ENCODE data around the gene PCDHGC5. TPM values are rescaled to one million over a fixed set of nuclear protein-coding genes. Genes with fewer than 3 reads are reported as not detected.
A peak's percentile ranks its signal among the peaks of the same experiment; 100 is the strongest.

The PCDHGC5 gene
- total and polyA plus RNA-seq, 2 experiments from 2014 or later, result 1.8 to 2.2 TPM

- in situ Hi-C loops (cut with MboI), result no loop called here
- 17 to 18% methylated on average over 6 of the region's 6 CpGs for WGBS, 2 experiments (ENCODE audit: low coverage in 1 of 2, low lambda C conversion rate in 2 of 2, missing lambda C conversion rate in 2 of 2)
- H3K36me3 ChIP-seq (ENCODE audit: low read depth), result 0 out of 2 replicates have a peak, but pooled peaks cover 3% of the 10 kb centered on the region
- H3K27ac ChIP-seq, result peak overlapping the region; percentile 94
- peak overlapping the region; percentile 69 for H3K4me3 ChIP-seq
- H4K20me1 ChIP-seq (ENCODE audit: insufficient read depth), result no peaks in the 10 kb centered on the region
- no peaks in the 10 kb centered on the region for H3K9me3 ChIP-seq (ENCODE audit: low read depth)
- H3K4me2 ChIP-seq (ENCODE audit: unreplicated experiment), result peak overlapping the region; percentile 81
- no peaks in the 10 kb centered on the region for H3K9me2 ChIP-seq (ENCODE audit: insufficient read depth)
- H3K4me1 ChIP-seq (ENCODE audit: insufficient read depth), result peaks cover 72% of the 10 kb centered on the region
- TF ChIP-seq EZH2 (IDR thresholded peaks at IDR 0.05; ENCODE audit: insufficient read depth, poor library complexity, severe bottlenecking), result no peak
- TF ChIP-seq EZH2phosphoT487 (IDR thresholded peaks at IDR 0.05; ENCODE audit: insufficient read depth, low read depth), result no peak
- H2AFZ ChIP-seq, result no peak overlapping the region
- DNase-seq, result peak; percentile 73
- peaks cover 8% of the 10 kb centered on the region; the same call in 1 of the 2 replicates for H3K79me2 ChIP-seq (ENCODE audit: insufficient read depth)
- no peaks in the 10 kb centered on the region for H3K27me3 ChIP-seq (replicated peaks; ENCODE audit: insufficient read depth)
- H3K9ac ChIP-seq, result peak overlapping the region; percentile 90
- peaks cover 50% of the 10 kb centered on the region for H3F3A ChIP-seq (ENCODE audit: insufficient read depth)
Measured at GRCh38 chr5:141514330-141515133, 25.7 kb downstream of the PCDHGC5 start.

GRCh38 chr5:141515141-141515540 is 26.3 kb downstream of the PCDHGC5 start:
- H3F3A ChIP-seq (ENCODE audit: insufficient read depth), result peaks cover 50% of the 10 kb centered on the region
- TF ChIP-seq EZH2phosphoT487 (IDR thresholded peaks at IDR 0.05; ENCODE audit: insufficient read depth, low read depth) (no peak), EZH2 (IDR thresholded peaks at IDR 0.05; ENCODE audit: insufficient read depth, poor library complexity, severe bottlenecking) (no peak)
- peak overlapping the region; percentile 94 for H3K27ac ChIP-seq
- no peaks in the 10 kb centered on the region for H4K20me1 ChIP-seq (ENCODE audit: insufficient read depth)
- H3K9ac ChIP-seq, result peak overlapping the region; percentile 90
- peaks cover 8% of the 10 kb centered on the region; the same call in 1 of the 2 replicates for H3K79me2 ChIP-seq (ENCODE audit: insufficient read depth)
- peak overlapping the region; percentile 81 for H3K4me2 ChIP-seq (ENCODE audit: unreplicated experiment)
- H3K4me3 ChIP-seq, result no peak overlapping the region
- H3K9me3 ChIP-seq (ENCODE audit: low read depth), result no peaks in the 10 kb centered on the region
- H3K36me3 ChIP-seq (ENCODE audit: low read depth), result 0 out of 2 replicates have a peak, but pooled peaks cover 3% of the 10 kb centered on the region
- H2AFZ ChIP-seq, result no peak overlapping the region
- no peak for DNase-seq
- H3K27me3 ChIP-seq (replicated peaks; ENCODE audit: insufficient read depth), result no peaks in the 10 kb centered on the region
- H3K9me2 ChIP-seq (ENCODE audit: insufficient read depth), result no peaks in the 10 kb centered on the region
- in situ Hi-C loops (cut with MboI), result no loop called here
- 95 to 96% methylated on average over 3 of the region's 3 CpGs for WGBS, 2 experiments (ENCODE audit: low coverage in 1 of 2, low lambda C conversion rate in 2 of 2, missing lambda C conversion rate in 2 of 2)
- peaks cover 73% of the 10 kb centered on the region for H3K4me1 ChIP-seq (ENCODE audit: insufficient read depth)

- no peak overlapping the region for H3K4me3 ChIP-seq
- no peaks in the 10 kb centered on the region for H3K27me3 ChIP-seq (replicated peaks; ENCODE audit: insufficient read depth)
- H3K9ac ChIP-seq, result peak overlapping the region; percentile 90
- 67 to 71% methylated on average over 4 of the region's 4 CpGs for WGBS, 2 experiments (ENCODE audit: low coverage in 1 of 2, low lambda C conversion rate in 2 of 2, missing lambda C conversion rate in 2 of 2)
- 0 out of 2 replicates have a peak, but pooled peaks cover 3% of the 10 kb centered on the region for H3K36me3 ChIP-seq (ENCODE audit: low read depth)
- in situ Hi-C loops (cut with MboI), result no loop called here
- DNase-seq, result no peak
- TF ChIP-seq EZH2phosphoT487 (IDR thresholded peaks at IDR 0.05; ENCODE audit: insufficient read depth, low read depth) (no peak), EZH2 (IDR thresholded peaks at IDR 0.05; ENCODE audit: insufficient read depth, poor library complexity, severe bottlenecking) (no peak)
- H3K9me2 ChIP-seq (ENCODE audit: insufficient read depth), result no peaks in the 10 kb centered on the region
- H3K4me1 ChIP-seq (ENCODE audit: insufficient read depth), result peaks cover 82% of the 10 kb centered on the region
- H3K79me2 ChIP-seq (ENCODE audit: insufficient read depth), result peaks cover 4% of the 10 kb centered on the region; the same call in 1 of the 2 replicates
- H3K4me2 ChIP-seq (ENCODE audit: unreplicated experiment), result no peak overlapping the region
- no peaks in the 10 kb centered on the region for H4K20me1 ChIP-seq (ENCODE audit: insufficient read depth)
- H3K9me3 ChIP-seq (ENCODE audit: low read depth), result no peaks in the 10 kb centered on the region
- H3K27ac ChIP-seq, result peak overlapping the region; percentile 94
- H3F3A ChIP-seq (ENCODE audit: insufficient read depth), result peaks cover 59% of the 10 kb centered on the region
- H2AFZ ChIP-seq, result no peak overlapping the region
Measured at GRCh38 chr5:141515946-141516671, 27.2 kb downstream of the PCDHGC5 start.

- H3K9me2 ChIP-seq (ENCODE audit: insufficient read depth), result no peaks in the 10 kb centered on the region
- no peak overlapping the region for H3K4me2 ChIP-seq (ENCODE audit: unreplicated experiment)
- H3K9me3 ChIP-seq (ENCODE audit: low read depth), result no peaks in the 10 kb centered on the region
- no peaks in the 10 kb centered on the region for H4K20me1 ChIP-seq (ENCODE audit: insufficient read depth)
- in situ Hi-C loops (cut with MboI), result no loop called here
- no peaks in the 10 kb centered on the region for H3K79me2 ChIP-seq (ENCODE audit: insufficient read depth)
- 0 out of 2 replicates have a peak, but pooled peaks cover 2% of the 10 kb centered on the region for H3K36me3 ChIP-seq (ENCODE audit: low read depth)
- H3K27ac ChIP-seq, result peak overlapping the region; percentile 94
- WGBS, 2 experiments (ENCODE audit: low coverage in 1 of 2, low lambda C conversion rate in 2 of 2, missing lambda C conversion rate in 2 of 2), result 11 to 23% methylated on average over 8 of the region's 8 CpGs
- peak; percentile 91 for DNase-seq
- H3F3A ChIP-seq (ENCODE audit: insufficient read depth), result peaks cover 62% of the 10 kb centered on the region
- TF ChIP-seq EZH2 (IDR thresholded peaks at IDR 0.05; ENCODE audit: insufficient read depth, poor library complexity, severe bottlenecking) (no peak), EZH2phosphoT487 (IDR thresholded peaks at IDR 0.05; ENCODE audit: insufficient read depth, low read depth) (no peak)
- H3K4me3 ChIP-seq, result no peak overlapping the region
- H3K9ac ChIP-seq, result peak overlapping the region; percentile 90
- no peak overlapping the region for H2AFZ ChIP-seq
- no peaks in the 10 kb centered on the region for H3K27me3 ChIP-seq (replicated peaks; ENCODE audit: insufficient read depth)
- peaks cover 85% of the 10 kb centered on the region for H3K4me1 ChIP-seq (ENCODE audit: insufficient read depth)
Measured at GRCh38 chr5:141516672-141517025, 27.8 kb downstream of the PCDHGC5 start.
